Stimulated activated naive CD8-positive, alpha-beta T cell treated with anti-CD3 and anti-CD28 coated beads, Interleukin-15, Interleukin-2, amounts not matched to agents 100 U/mL and 50 U/mL, for 24 hours (primary cell): Measurements from ENCODE around the gene LRBA.
A peak's percentile ranks its signal among the peaks of the same experiment; 100 is the strongest.
"Not testable (repeated sequence)": the region's sequence is repeated elsewhere in the genome, so short reads cannot be mapped to it uniquely, and the experiment has no call there.

Experiments used
- ATAC-seq: fragments of 150-1000 bp; cut with Tn5 transposase; one replicate; pipeline ENCODE4 v1.10.0; 2021
- DNase-seq: peaks from one replicate; pipeline ENCODE4 v3.0.0; 2021

The LRBA gene

GRCh38 chr4:150569384-150569987, 445.6 kb downstream of the LRBA start:
- no peak for DNase-seq
- no peak for ATAC-seq

DNA sequence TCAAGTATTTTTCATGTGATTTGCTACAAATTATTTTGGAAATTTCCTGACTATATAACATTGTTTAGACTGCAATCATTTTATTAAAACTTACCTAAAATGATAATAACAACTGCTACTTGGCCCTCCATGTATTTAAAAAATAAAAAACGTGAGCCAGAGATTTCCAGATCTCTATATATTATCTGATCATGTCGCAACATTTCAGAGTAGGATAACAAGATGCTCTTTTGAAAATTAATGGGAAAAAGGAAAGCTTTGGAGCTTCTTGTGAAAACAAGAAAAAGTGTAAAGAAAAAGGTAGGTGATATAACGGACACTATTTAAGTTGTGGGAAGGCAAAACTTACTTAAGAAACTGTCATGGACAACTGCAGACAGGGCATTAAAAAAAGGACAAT, 448.0 kb downstream of the LRBA start:
- ATAC-seq (no peak), DNase-seq (no peak)

DNA sequence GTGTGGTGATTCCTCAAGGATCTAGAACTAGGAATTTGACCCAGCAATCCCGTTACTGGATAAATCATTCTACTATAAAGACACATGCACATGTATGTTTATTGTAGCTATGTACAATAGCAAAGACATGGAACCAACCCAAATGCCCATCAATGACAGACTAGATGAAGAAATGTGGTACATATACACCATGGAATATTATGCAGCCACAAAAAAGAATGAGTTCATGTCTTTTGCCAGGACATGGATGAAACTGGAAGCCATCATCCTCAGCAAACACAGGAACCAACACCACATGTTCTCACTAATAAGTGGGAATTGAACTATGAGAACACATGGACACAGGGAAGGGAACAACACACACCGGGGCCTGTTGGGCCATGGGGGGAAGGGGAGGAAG, 450.1 kb downstream of the LRBA start:
- ATAC-seq, DNase-seq: not testable (repeated sequence)

- no peak for ATAC-seq
- no peak for DNase-seq
Measured at GRCh38 chr4:150562751-150563150, 452.3 kb downstream of the LRBA start.

DNA sequence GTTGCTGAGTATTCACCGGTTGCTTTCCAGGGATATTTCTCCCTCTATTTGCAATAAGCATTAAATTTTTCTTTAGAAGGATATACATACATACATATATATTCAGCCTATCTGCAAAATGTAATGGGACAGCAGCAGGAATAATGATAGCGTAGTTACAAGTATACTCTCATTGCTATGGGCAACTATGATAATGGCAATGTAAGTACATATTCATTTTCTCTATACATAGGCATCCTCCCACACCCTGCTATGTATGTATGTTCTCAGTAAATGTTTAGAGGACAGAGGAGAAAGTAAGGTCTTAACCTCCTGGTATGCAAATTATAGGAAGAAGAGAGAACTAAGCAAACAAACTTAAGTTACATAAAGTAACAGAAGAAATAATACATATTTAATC, 452.8 kb downstream of the LRBA start:
- no peak for ATAC-seq
- no peak for DNase-seq

DNA sequence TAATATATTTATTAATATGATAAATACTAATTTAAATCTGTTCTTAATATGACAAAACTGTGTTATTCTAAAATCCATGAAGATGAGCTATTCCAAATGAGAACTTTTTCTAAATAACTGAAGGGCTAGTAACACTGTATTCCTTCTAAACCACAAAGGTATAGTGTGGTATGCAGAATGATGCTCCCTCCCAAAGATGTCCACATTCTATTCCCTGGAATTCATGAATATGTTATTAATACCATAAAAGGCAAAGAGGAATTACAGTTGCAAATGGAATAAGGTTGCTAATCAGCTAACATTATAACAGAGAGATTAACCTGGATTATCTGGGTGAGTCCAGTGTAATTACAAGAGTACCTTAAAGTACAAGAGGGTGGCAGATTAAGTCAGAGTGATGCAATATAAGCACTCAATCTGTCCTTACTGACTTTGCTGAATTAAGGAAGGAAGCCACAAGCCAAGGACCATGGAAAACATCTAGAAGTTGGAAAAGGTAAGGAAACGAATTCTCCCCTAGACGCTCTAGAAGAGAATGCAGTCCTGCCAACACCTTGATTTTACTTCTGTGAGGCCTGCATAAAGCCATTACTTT, 453.8 kb downstream of the LRBA start:
- no peak for ATAC-seq
- DNase-seq, result no peak

DNA sequence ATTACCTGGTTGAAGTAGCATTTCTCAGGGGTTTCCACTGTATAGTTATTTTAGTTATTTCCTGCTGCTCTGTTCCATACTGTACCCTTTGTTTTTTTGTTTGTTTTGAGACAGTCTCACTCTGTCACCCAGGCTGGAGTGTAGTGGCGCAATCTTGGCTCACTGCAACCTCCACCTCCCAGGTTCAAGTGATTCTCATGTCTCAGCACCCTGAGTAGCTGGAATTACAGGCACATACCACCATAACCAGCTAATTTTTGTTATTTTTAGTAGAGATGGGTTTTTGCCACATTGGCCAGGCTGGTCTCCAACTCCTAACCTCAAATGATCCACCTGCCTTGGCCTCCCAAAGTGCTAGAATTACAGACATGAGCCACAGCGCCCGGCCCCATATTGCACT, 457.3 kb downstream of the LRBA start:
- DNase-seq, ATAC-seq: not testable (repeated sequence)

DNA sequence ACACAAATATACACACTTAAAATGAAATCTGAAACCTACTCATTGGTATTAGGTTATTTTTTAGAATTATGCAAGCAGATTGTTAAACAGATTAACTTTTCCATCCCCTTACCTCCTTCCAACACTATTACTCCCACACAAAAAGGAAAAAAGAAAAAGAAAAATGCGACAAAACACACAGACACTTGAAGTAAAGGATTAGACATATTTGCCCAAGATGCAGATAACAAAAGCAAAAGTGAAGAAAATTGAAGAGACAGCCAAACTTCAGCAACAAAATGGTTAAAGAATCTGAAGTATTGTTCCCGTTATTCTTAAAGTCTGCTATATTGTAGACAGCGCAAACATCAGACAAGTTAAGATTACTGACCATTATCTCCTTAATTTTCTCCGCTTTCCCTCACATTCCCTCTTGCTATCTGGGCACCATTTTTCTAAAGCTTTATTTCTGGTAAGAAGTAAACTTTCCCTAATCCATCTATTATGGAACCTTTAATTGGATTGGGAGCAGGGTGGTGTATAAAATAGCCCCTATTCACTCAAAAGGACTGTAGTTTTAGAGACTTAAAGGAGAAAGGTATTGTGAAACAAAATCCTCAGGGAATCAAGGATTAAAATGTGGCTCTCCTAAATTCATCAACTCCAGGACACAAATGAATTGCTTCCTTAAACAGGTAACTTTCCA, 467.8 kb downstream of the LRBA start:
- ATAC-seq, result no peak

DNA sequence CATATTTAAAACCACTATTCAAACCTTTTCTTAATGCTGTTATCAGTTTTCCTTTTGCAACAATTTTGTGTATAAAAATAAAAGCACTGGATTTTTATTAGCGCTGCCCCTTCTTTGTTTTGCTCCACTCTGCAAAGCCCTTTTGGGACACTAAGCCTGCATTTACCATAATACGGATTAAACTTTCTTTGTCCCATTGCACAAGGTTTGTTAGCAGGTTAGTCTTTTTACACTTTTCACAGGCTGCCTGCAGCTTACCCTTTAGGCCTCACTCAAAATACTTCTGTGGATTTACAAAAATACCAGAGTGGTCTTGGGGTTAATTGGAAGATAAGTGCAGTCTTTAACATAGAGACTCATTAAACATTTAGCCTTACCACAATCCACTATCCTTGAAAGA, 468.8 kb downstream of the LRBA start:
- DNase-seq, result no peak
- ATAC-seq, result no peak

More for the DNA sequence above, 467.8 kb downstream of the LRBA start:
- DNase-seq, result no peak

DNA sequence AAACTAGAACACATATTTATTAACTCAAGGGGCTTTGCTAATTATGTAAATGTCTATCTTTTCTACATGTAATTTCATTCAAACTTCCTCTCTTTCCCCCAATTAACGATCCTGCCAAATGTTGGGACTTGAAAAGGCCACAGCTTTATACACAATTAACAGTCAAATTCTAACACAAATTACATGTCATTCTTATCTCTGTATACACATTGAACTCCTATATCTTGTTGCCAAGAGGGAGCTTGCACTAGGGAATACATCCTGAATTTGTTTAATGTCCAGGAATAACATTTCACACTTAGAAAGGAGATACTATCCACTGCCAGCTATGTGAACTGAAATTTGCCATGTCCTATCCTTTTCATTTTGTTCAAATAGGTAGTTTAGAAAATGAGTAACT, 472.0 kb downstream of the LRBA start:
- ATAC-seq (no peak), DNase-seq (no peak)

DNA sequence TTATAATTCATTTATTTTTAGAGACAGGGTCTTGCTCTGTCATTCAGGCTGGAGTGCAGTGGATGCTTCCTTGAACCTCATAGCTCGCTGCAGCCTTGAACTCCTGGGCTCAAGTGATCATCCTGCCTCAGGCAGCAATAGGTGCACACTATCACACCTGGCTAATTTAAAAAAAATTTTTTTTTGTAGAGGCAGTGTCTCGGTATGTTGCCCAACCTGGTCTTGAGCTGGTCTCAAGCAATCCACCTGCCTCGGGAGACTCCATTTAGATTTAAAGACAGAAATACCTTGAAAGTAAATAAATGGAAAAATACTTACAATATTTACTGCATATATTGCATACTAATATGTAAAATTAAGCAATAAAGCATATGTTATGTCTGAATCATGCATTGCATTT, 473.4 kb downstream of the LRBA start:
- ATAC-seq (no peak), DNase-seq (no peak)

GRCh38 chr4:150540959-150541360, 474.1 kb downstream of the LRBA start:
- DNase-seq (no peak), ATAC-seq (no peak)

GRCh38 chr4:150540536-150540935, 474.5 kb downstream of the LRBA start:
- ATAC-seq (no peak), DNase-seq (no peak)

- not testable (repeated sequence) for DNase-seq, ATAC-seq
Measured at GRCh38 chr4:150537911-150538310, 477.2 kb downstream of the LRBA start.

- DNase-seq (no peak), ATAC-seq (no peak)
Measured at GRCh38 chr4:150534818-150535217, 480.3 kb downstream of the LRBA start.

GRCh38 chr4:150533673-150534072, 481.4 kb downstream of the LRBA start:
- no peak for DNase-seq
- no peak for ATAC-seq

DNA sequence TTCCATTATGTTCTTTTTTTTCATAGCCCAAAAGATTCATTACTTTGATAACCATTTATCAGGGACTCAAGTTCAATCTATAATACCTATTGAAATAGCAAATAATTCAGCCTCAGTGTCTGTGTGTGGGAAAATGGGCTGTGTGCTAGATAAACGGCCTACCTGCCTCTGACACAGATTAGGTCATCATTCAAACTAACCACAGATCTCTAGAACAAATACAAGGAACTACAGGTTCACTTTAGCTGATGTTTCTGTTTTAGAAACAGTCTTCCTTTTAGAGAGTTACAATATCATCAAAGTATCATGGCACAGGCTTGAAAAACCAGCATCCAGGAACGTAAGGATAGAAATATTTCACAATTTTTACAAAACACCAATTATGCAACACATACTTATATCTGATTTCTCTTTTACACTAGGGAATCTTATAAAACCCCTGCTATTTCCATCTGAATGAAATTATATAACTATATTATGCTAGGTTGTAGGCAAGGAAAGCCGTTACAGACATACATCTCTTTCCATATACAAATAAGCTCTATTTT, 489.7 kb downstream of the LRBA start:
- ATAC-seq (no peak), DNase-seq (no peak)

GRCh38 chr4:150518559-150518958, 496.5 kb downstream of the LRBA start:
- DNase-seq, result no peak

GRCh38 chr4:150515135-150515534, 499.9 kb downstream of the LRBA start:
- DNase-seq, result no peak

More at GRCh38 chr4:150518559-150518958, 496.5 kb downstream of the LRBA start:
- ATAC-seq, result peak; percentile 90

DNA sequence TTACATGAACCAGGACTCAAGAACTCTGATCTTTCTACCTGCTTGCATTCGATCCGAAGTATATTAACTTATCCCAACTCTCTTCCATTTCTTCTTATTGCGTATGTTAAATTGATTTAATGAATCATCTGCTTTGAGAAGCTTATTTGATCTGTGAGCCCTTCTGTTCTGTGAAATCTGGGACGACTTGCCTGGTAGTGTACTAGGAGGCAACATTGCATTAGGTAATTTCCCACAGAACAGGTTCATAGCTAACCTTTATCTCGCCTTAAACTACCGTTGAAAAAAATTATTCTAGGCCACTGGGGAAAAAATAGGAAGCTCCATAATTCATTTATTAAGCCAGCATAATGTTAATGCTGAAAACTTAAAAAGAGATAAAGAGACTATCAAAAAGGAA, 500.4 kb downstream of the LRBA start:
- DNase-seq, result no peak

More at GRCh38 chr4:150515135-150515534, 499.9 kb downstream of the LRBA start:
- ATAC-seq, result no peak

GRCh38 chr4:150510176-150510865, 504.8 kb downstream of the LRBA start:
- ATAC-seq (no peak), DNase-seq (no peak)

More for the DNA sequence above, 500.4 kb downstream of the LRBA start:
- ATAC-seq, result no peak

DNA sequence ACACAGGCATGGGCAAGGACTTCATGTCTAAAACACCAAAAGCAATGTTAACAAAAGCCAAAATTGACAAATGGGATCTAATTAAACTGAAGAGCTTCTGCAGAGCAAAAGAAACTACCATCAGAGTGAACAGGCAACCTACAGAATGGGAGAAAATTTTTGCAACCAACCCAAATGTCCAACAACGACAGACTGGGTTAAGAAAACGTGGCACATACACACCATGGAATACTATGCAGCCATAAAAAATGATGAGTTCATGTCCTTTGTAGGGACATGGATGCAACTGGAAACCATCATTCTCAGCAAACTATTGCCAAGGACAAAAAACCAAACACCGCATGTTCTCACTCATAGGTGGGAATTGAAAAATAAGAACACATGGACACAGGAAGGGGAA, 507.4 kb downstream of the LRBA start:
- not testable (repeated sequence) for ATAC-seq, DNase-seq

DNA sequence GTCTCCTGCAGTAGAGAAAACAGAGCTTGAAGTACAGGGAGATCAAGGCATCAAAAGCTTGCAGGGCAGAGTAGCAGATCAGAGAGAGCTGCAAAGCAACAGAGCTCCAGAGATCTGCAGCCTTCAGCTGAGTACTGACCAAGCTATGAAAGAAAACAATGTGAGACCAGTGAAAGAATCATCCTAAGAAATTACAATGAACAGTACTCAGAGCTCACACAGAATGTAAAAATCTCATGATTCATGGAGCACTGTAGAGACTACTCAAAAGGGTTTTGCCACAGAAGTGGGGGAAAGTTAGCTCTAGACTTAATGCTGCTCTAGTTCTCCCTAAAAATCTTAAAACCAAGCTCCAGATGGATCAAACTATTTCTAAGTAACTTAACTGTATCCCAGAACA, 513.1 kb downstream of the LRBA start:
- no peak for ATAC-seq

More for the DNA sequence above, 513.1 kb downstream of the LRBA start:
- no peak for DNase-seq
